HG03139 (cell line): Measurements from ENCODE around the gene ST6GALNAC5.
"Not testable (repeated sequence)": the region's sequence is repeated elsewhere in the genome, so short reads cannot be mapped to it uniquely, and the experiment has no call there.

Experiments used
- ATAC-seq: cut with Tn5 transposase; IDR thresholded peaks from one replicate; pipeline ENCODE4 v1.9.1; 2021; ENCODE audit not compliant: unreplicated experiment

ST6GALNAC5 gene

DNA sequence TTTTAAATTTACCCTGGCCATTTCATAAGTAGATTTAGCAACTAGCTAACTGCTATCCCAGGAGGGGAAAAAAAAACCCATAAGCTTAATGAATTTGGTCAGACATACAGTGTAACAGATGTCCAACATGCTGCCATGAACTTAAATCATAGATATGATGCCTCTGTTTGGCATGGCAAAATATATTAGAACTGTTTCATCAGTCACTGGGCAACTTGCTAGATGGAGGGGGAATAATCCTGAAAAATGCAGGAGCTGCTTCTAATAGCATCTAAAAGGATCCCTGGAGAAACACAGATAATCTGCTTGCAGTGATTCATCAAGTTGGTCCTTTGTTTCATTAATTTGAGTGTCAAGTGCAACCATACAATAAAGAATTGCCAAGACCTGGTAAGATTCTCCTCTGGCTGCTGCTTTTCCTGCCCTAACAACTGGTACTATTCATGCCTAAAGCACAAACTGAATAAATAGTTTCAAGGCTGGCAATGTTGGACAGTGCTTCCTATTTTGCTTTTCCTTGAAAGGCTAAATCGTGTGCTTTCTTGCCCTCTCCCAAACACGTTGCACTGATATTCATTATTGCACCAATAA, 1.5 kb upstream of the ST6GALNAC5 start:
- no peak for ATAC-seq

GRCh38 chr1:76866566-76866965, 714 bp upstream of the ST6GALNAC5 start:
- ATAC-seq: no peak

DNA sequence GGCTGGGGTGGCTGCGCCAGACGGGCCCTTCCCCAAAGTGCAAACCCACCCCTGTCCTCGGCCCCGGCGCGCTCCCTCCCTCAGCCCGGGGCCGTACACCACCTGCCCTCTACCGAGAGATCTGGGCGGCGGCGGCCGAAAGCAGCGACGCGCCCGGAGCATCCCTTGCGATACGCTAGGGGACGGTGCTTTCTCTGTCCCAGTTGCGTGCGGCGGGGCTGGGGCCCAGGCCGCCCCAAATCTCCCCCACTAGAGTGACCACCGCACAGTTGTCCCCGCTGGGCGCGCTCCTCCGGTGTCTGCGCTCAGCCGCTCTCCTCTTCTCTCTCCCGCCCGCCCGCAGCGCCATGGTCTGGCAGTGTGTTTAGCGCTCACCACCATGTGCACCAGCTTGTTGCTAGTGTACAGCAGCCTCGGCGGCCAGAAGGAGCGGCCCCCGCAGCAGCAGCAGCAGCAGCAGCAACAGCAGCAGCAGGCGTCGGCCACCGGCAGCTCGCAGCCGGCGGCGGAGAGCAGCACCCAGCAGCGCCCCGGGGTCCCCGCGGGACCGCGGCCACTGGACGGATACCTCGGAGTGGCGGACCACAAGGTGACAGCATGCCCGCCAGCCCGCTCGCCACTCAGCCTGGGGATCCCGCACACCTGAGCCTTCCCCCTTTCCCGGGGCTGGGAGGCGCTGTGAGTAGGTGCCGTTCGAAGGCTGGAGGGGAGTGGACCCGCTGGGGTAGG, 1.0 kb downstream of the ST6GALNAC5 start:
- peak; percentile 41 for ATAC-seq

- ATAC-seq: no peak
Measured at GRCh38 chr1:76868916-76869315, 1.6 kb downstream of the ST6GALNAC5 start.

DNA sequence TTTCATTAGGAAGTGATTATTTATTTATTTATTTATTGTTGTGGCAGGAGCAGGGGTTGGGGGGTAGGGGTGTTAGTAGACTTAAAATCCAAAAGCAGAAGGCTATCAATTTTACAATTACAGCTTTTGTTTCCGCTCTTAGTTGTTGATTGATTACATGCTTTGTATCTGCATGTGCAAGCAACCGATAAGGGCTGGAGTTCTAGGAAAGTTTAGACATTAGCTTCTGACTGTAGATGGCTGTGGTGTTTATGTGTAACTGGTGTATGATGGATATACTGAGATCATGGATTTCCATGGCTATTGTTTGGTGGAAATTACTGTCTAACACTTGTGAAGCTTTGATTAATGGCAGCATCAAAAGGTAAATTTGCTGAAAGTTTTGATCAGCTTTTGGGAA, 2.8 kb downstream of the ST6GALNAC5 start:
- ATAC-seq: no peak

- peak; percentile 75 for ATAC-seq
Measured at GRCh38 chr1:76871355-76871974, 4.2 kb downstream of the ST6GALNAC5 start.

GRCh38 chr1:76872944-76873343, 5.7 kb downstream of the ST6GALNAC5 start:
- no peak for ATAC-seq

DNA sequence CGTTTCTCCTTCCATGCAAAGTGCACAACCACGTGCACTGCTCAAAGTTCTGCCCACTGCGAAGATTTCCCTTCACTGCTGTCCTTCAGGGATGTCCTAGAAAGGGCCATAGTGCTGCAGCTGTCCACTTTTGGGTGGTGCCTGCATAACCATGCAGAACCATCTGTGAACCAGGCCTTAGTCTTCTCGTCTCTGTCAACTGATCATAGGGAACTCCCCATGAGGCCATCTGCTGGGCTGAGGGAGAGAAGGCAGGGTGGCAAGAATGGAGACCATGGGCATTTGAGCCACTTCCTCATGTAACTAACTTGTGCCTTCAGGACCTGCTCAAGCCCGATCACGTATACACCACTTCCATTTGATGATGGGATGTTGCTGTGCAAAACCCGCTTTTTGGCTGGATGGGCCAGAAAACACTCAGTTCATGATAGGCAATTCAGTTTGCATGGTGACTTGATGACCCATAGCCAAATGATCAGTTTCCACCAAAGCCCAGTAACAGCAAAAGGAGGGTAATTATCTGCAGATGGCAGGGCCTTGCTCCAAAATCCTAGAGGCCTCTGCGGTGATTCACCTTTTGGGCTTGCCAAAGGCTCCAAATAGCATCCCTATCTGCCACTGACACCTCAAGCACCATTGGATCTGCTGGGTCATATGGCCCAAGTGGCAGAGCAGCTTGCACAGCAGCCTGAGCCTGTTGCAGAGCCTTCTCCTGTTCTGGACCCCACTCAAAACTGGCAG, 9.5 kb downstream of the ST6GALNAC5 start:
- ATAC-seq: no peak

DNA sequence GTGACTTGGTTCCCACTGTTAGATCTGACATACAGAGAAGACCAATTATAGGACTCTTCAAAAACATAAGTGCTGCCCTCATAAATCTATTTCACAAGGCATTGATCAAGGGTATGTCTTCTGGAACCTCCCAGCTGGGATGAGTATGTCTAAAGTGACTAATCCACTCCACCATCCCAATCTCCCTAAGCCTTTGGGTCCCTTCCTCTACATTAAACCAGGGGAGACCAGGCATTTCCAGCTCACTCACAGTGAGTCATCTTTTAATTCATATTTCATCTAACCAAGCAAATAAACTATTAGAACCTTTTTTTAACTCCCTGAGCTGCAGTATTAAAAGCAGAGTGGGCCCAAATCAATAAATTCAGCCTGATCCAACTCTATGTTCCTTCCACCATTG, 11.7 kb downstream of the ST6GALNAC5 start:
- not testable (repeated sequence) for ATAC-seq

DNA sequence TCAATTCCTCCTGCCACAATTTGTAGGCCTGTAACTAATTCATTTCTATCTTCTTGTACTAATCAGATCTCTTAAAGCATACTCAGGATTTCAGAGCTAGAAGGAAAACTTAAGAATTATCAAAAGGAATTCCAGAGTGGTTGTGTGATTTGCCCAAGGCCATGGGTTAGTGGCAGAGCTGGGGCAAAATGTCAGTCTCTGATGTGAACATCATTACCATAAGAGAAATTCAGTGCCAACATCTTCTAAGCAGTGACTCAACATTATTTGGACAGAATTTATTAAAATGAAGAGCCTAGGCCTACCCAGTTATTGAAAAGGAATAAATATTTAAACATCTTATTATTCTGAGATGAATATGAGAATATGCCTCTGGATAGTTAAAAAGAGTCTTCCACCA, 14.5 kb downstream of the ST6GALNAC5 start:
- no peak for ATAC-seq

DNA sequence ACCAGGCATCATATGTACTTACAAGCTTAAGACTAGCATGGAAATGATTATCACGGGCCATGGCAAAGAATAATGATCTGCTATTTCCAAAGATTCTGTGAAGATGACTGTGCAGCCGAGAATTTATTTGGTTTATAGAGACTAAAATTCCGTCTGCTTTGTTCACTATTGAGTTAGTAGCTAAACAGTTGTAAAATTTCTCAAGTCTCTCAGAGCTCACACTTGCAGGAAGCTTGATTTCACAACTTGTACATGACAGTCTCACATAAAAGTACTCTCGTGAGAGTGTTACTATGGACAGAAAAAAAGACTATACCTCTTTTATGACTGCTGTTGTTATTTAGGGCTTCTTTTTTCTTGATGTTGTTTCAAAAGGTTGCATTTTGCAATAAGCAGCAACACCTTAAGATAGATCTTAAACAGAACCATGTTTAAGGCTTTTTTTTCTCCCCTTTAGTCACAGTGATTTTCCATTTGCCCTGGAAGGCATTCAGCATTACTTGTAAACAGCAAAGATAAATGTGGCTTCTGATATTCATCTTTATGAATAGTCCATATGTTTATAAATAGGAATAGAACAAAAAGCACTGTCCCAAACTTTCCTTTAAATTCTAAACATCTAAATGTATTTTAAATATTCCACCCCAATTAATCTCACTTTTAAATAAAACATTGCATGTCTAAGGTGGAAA, 24.8 kb downstream of the ST6GALNAC5 start:
- ATAC-seq: no peak

- no peak for ATAC-seq
Measured at GRCh38 chr1:76892675-76893074, 25.4 kb downstream of the ST6GALNAC5 start.

- ATAC-seq: peak; percentile 85
Measured at GRCh38 chr1:76901158-76901767, 34.0 kb downstream of the ST6GALNAC5 start.

DNA sequence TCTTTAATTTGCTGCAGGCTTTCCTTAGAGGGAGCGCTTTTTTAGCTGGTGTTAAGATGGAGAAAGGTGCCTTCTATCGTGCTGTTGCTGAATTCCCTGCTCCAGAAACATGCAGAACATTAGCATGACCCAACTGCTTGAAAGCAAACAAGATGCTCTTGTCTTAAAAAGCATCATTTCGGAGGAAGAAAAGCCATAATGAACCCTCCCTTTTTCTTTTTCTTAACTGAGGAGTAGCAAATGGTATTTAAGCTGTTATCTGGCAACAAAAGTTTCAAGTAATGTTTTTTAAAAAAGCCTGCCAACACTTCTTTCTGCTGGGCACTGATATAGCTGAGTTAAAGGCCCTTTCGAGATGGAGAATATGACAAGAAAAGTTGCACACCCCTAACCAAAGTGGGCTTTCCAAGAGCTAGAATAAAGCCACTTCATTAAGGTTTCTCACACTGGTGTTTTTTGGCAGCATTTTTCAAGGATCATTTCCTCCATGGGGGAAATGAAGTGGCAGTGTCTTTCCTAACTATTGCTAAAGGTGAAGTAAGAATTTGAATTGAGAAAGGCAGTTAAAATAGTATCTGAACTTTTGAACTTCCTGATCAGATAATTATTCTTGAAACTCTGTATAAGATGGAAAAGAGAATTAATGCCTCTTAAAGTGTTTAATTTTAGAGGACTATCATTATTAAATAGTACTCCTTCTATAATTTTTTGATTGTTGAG, 38.8 kb downstream of the ST6GALNAC5 start:
- ATAC-seq: no peak

DNA sequence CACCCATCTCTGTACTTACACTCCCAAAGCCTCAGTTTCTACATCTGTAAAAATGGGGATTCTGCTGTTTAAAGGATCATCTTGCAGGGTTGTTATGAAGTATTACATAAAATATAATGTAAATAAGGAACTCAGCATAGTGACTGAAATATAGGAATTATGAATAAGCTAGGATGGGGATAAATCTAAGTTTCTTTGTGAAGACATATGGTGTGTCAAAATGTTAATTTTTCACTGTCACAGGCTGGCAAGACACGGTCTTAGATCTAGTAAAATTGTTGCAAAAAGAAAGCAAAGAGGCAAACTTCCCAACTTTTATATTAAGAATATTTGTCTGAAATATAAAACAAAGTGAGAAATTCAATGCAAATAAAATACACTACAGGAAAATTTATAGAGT, 42.0 kb downstream of the ST6GALNAC5 start:
- ATAC-seq: no peak

- ATAC-seq: no peak
Measured at GRCh38 chr1:76919085-76919484, 51.8 kb downstream of the ST6GALNAC5 start.

GRCh38 chr1:76921590-76921989, 54.3 kb downstream of the ST6GALNAC5 start:
- ATAC-seq: no peak

DNA sequence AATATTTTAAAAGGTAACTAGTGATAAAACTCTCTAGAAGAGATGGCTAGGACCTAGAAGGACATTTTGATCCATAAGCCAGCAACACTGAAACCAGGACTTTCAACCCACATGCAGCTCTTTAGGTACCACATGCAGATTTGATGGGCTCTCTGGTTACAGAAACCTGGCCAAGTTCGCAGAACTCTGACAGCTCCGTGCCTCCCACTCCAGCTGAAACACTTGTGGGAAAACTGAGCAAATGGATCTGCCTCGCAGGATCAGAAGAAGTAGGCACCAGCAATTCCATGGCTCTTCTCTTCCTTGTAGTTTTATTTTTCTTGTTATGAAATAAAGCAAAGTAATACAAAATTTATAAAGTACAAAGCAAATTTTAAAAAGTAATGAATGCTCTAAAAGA, 58.5 kb downstream of the ST6GALNAC5 start:
- no peak for ATAC-seq

- no peak for ATAC-seq
Measured at GRCh38 chr1:76928522-76928921, 61.2 kb downstream of the ST6GALNAC5 start.

DNA sequence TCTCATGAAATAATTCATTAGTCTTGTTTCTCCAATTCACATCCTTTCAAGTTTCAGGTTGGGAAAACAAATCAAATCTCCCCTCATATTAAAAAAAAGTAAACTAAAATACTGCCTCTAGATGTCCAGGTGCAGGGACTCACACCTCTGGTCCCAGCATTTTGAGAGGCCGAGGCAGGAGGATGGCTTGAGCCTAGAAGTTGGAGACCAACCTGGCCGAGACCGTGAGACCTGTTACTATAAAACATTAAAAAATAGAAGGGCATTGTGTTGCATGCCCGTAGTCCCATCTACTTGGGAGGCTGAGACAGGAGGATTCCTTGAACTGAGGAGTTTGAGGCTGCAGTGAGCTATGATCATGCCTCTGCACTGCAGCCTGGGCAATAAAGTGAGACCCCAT, 61.9 kb downstream of the ST6GALNAC5 start:
- no peak for ATAC-seq
